Endothelial cell of umbilical vein (primary cell): Measurements from ENCODE around the gene PAPPA. TPM values are rescaled to one million over a fixed set of nuclear protein-coding genes. Genes with fewer than 3 reads are reported as not detected.

Experiments used
- BruUV-seq: library from RNA; stranded (reverse); fragments of 400-500 nt; replicated peaks from 2 replicates; lab custom pipeline; 2021; lab: Mats Ljungman, UMichigan
- CTCF ChIA-PET: fragments of 300-600, 350-600 bp; sonication (Branson Sonifier 250); formaldehyde crosslinking; loops from one replicate; lab custom pipeline; 2021; ENCODE audit warnings: antibody characterized with exemption, inconsistent platforms; lab: Charles Lee
- POLR2A ChIA-PET: fragments of 300-600, 350-600 bp; sonication (Branson Sonifier 250); formaldehyde crosslinking; loops from one replicate; lab custom pipeline; 2021; ENCODE audit warnings: antibody characterized with exemption, inconsistent platforms; lab: Charles Lee
- DNase-seq: peaks from one replicate; pipeline ENCODE4 v3.0.0-alpha.2; 2011; ENCODE audit warnings: low read depth, low spot score
- FAIRE-seq: peaks from 2 replicates; lab custom pipeline; 2011; peaks lifted over from hg19 to GRCh38; lab: Jason Lieb, UNC
- H2AFZ ChIP-seq: 2 replicates; pipeline ENCODE4 v1.6.0; 2012; ENCODE audit warnings: low read depth, low read length, control low read depth, inconsistent platforms
- H3K27ac ChIP-seq: 2 replicates; pipeline ENCODE4 v1.5.1; 2011; ENCODE audit warnings: low read depth, mild to moderate bottlenecking, control low read depth, low read length, moderate library complexity; ENCODE audit not compliant: insufficient read depth
- H3K27me3 ChIP-seq, 2 experiments: 2 replicates each; pipeline versions ENCODE4 v1.6.0 to v1.6.1; 2011; ENCODE audit warnings: low read length in 2 of 2, mixed read lengths in 1 of 2; ENCODE audit not compliant: control insufficient read depth in 2 of 2, insufficient read depth in 2 of 2
- H3K36me3 ChIP-seq, 2 experiments: 2 replicates in 1 of 2; 3 replicates in 1 of 2; pipeline ENCODE4 v1.5.1; 2011; ENCODE audit warnings: low read length in 2 of 2, mild to moderate bottlenecking in 1 of 2, moderate library complexity in 1 of 2; ENCODE audit not compliant: control insufficient read depth in 2 of 2, insufficient read depth in 2 of 2; ENCODE audit errors: extremely low read depth in 1 of 2
- H3K4me1 ChIP-seq: 3 replicates; pipeline ENCODE4 v1.5.1; 2011; ENCODE audit warnings: mild to moderate bottlenecking, low read length; ENCODE audit not compliant: control insufficient read depth, insufficient read depth; ENCODE audit errors: extremely low read depth
- H3K4me2 ChIP-seq: 2 replicates; pipeline ENCODE4 v1.6.1; 2011; ENCODE audit warnings: low read length, control low read depth, mixed read lengths; ENCODE audit not compliant: insufficient read depth
- H3K4me3 ChIP-seq, 3 experiments: fragments of 200-600 bp in 1 of 3; sonication (generic), shearing (Covaris generic) in 1 of 3; replicated peaks in 1 of 3; 2 replicates each; pipeline ENCODE4 v1.5.1; 2011 to 2016; ENCODE audit warnings: control low read depth in 3 of 3, low read length in 3 of 3, mild to moderate bottlenecking in 2 of 3, inconsistent platforms in 1 of 3, low read depth in 1 of 3, moderate library complexity in 1 of 3; ENCODE audit not compliant: insufficient read depth in 1 of 3
- H3K79me2 ChIP-seq: 2 replicates; pipeline ENCODE4 v1.6.0; 2012; ENCODE audit warnings: low read length, inconsistent platforms; ENCODE audit not compliant: control insufficient read depth, insufficient read depth
- H3K9ac ChIP-seq: replicated peaks from 2 replicates; pipeline ENCODE3; 2011; ENCODE audit warnings: low read length, control low read depth; ENCODE audit not compliant: insufficient read depth; ENCODE audit errors: extremely low read depth
- H3K9me1 ChIP-seq: replicated peaks from 3 replicates; pipeline ENCODE4 v1.6.0; 2011; ENCODE audit warnings: mild to moderate bottlenecking, low read length; ENCODE audit not compliant: control insufficient read depth, insufficient read depth; ENCODE audit errors: extremely low read depth
- H3K9me3 ChIP-seq: replicated peaks from 2 replicates; pipeline ENCODE4 v1.5.1; 2012; ENCODE audit warnings: low read length, inconsistent platforms; ENCODE audit not compliant: control insufficient read depth, insufficient read depth
- H4K20me1 ChIP-seq: replicated peaks from 2 replicates; pipeline ENCODE3; 2011; ENCODE audit warnings: mild to moderate bottlenecking, low read length; ENCODE audit not compliant: control insufficient read depth, insufficient read depth; ENCODE audit errors: extremely low read depth
- CTCF ChIP-seq, 2 donors: IDR thresholded peaks; 1 replicate in 1 of 2; 2 replicates in 1 of 2; pipeline ENCODE4 v1.5.1; 2011; ENCODE audit warnings: low read length in 2 of 2, mild to moderate bottlenecking in 2 of 2, moderate library complexity in 2 of 2, control low read depth in 1 of 2, inconsistent platforms in 1 of 2, low read depth in 1 of 2; ENCODE audit not compliant: insufficient read depth in 1 of 2; ENCODE audit errors: extremely low read depth in 1 of 2
- EZH2 ChIP-seq: IDR thresholded peaks from 2 replicates; pipeline ENCODE4 v1.6.1; 2012; ENCODE audit warnings: borderline replicate concordance, low read depth, mild to moderate bottlenecking, moderate library complexity, low read length, inconsistent platforms; ENCODE audit not compliant: severe bottlenecking
- FOS ChIP-seq: IDR thresholded peaks from 2 replicates; pipeline ENCODE4 v1.6.1; 2011; ENCODE audit warnings: mild to moderate bottlenecking, low read length, moderate library complexity, borderline replicate concordance; ENCODE audit not compliant: insufficient read depth
- GATA2 ChIP-seq: IDR thresholded peaks from 2 replicates; pipeline ENCODE4 v1.7.0; 2011; ENCODE audit warnings: low read depth, mild to moderate bottlenecking, moderate library complexity, mixed read lengths, low read length; ENCODE audit not compliant: insufficient read length, insufficient read depth
- JUN ChIP-seq: IDR thresholded peaks from 2 replicates; pipeline ENCODE4 v1.6.1; 2011; ENCODE audit warnings: borderline replicate concordance, low read depth; ENCODE audit not compliant: insufficient read length, insufficient read depth
- MYC ChIP-seq: IDR thresholded peaks from one replicate; pipeline ENCODE4 v1.6.1; 2011; ENCODE audit warnings: mild to moderate bottlenecking, low read depth, low read length
- POLR2A ChIP-seq: IDR thresholded peaks from 2 replicates; pipeline ENCODE4 v1.6.1; 2012; ENCODE audit warnings: low read depth, mild to moderate bottlenecking, control low read depth, low read length
- POLR2AphosphoS5 ChIP-seq: IDR thresholded peaks from 2 replicates; pipeline ENCODE4 v1.6.1; 2012; ENCODE audit warnings: low read depth, mild to moderate bottlenecking, control low read depth, low read length, moderate library complexity; ENCODE audit not compliant: insufficient read depth
- dilution Hi-C: fragments of 300-500 bp; cut with MboI; formaldehyde crosslinking; loops from one replicate; pipeline ENCODE4 v1.15.0; 2019; ENCODE audit warnings: low sequenced_read_pairs; ENCODE audit not compliant: extremely low pct_ligation_motif_present
- intact Hi-C: fragments of 100-400 bp; cut with micrococcal nuclease; formaldehyde crosslinking; loops from one replicate; pipeline ENCODE4 v1.10.0; 2022
- polyA plus RNA-seq, 4 experiments: library from polyadenylated mRNA; depleted of rRNA in 3 of 4; stranded (reverse) in 3 of 4; unstranded in 1 of 4; fragments of >200 nt; gene quantifications; 2 replicates each; pipeline versions ENCODE4 v1.2.1 to v1.2.3, GENCODE V29; 2011 to 2012; ENCODE audit warnings: missing spikeins in 1 of 4
- total RNA-seq: library from RNA; stranded (reverse); gene quantifications from 2 replicates; pipeline ENCODE4 v1.2.3, GENCODE V29; 2021
- TF ChIP-seq, protein P1 (sequence below): IDR thresholded peaks from 2 replicates; pipeline ENCODE4 v1.6.1; 2011; ENCODE audit not compliant: insufficient read depth, insufficient read length

The PAPPA gene
- total and polyA plus RNA-seq, 2 donors (not counting 3 experiments of a cell fraction or from before 2014, with no cell fraction given), result 0.13 to 0.41 TPM

DNA sequence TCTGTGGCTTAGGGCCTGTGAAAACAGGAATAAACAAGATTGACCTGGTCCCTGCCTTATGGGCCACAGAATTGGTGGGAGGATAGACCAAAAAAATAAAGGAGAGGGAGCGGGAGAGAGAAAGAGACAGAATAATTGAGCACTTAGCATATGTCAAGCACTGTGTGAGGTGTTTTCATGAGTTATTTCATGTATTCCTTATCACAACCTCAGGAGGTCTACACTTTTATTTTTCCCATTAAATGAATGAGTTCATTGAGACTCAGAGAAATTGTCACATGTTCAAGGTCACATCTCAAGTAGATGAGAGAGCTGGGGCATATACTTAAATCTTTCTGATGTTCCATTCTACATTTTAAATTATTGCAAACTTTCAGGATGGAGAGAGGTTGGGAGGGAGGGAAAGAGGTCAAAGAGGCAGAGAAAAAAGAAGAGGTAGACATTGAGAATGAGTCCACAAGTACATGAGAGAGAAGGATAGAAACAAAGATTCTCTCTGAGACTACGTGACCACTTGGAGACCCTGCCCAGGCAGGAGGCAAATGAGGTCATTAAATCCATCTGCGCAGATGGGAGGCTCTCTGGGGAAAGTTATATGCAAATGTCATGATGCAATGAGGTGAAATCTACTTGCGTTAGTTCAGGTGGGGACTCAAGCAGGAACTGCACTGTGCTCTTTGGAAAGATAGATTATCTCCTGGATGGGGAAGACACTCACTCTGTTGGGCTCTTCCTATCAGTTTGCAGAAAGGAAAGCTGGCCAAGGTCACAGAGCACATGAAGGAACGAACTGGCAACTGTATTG lies 241.5 kb downstream of the PAPPA start:
- Histone ChIP-seq H3K36me3 (no peaks in the 10 kb centered on the region), H3K79me2 (no peaks in the 10 kb centered on the region), H2AFZ (no peak overlapping the region), H3K9me3 (no peaks in the 10 kb centered on the region), H3K9me1 (no peaks in the 10 kb centered on the region), H3K27me3 (no peaks in the 10 kb centered on the region), H3K4me1 (no peaks in the 10 kb centered on the region), H4K20me1 (no peaks in the 10 kb centered on the region), H3K4me2 (no peak overlapping the region), H3K4me3 (no peak overlapping the region), H3K27ac (no peak overlapping the region), H3K9ac (no peak overlapping the region)
- dilution Hi-C loops (no loop called here), intact Hi-C loops (no loop called here)
- BruUV-seq, result no TSS peak
- FAIRE-seq (no peak), DNase-seq (no peak)
- CTCF ChIA-PET, result no interaction called here
- POLR2A ChIA-PET, result no interaction called here
- TF ChIP-seq, protein P1, sequence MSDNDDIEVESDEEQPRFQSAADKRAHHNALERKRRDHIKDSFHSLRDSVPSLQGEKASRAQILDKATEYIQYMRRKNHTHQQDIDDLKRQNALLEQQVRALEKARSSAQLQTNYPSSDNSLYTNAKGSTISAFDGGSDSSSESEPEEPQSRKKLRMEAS, result no peak
- no peak for TF ChIP-seq GATA2
- no peak for TF ChIP-seq POLR2AphosphoS5
- no peak for TF ChIP-seq CTCF (IDR thresholded peaks at IDR 0.05; ENCODE audit: extremely low read depth in 1 of 2, insufficient read depth in 1 of 2, low read depth in 1 of 2, low read length in 2 of 2)
- no peak for TF ChIP-seq MYC
- TF ChIP-seq JUN, result no peak
- TF ChIP-seq FOS, result no peak
- no peak for TF ChIP-seq POLR2A
- no peak for TF ChIP-seq EZH2
